Skin of body (tissue), 2 donors: ENCODE results near the gene BLOC1S1. TPM values are rescaled to one million over a fixed set of nuclear protein-coding genes. Genes with fewer than 3 reads are reported as not detected.

Source experiments
- DNase-seq: peaks from one replicate; lab custom pipeline; 2025; lab: John Stamatoyannopoulos, UW
- total RNA-seq: library from RNA; depleted of rRNA; stranded (reverse); fragments of >200 nt; gene quantifications from one replicate; pipeline ENCODE4 v1.2.3, GENCODE V29; 2014

Gene BLOC1S1
- total RNA-seq, 1 donor from 2014 or later = 47.4 TPM

DNA sequence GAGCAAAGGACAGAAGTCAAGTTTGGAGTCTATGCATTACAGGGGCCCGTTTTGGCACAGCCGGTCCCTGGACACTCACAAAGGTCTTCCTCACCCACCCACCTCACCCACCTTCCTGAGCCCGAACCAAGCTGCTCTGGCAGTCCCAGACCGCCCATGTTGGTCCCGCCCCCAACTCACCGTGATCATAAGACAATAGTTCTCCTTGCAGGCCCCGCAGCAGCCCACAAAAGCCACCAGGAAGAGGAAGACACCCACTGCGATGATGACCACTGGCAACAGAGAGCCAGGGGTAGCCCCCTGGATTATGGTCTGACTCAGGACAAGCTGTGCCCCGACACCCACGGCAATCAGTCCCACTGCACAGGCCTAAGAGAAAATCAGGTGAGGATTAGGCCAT, 11.1 kb downstream of the BLOC1S1 start:
- no peak for DNase-seq

DNA sequence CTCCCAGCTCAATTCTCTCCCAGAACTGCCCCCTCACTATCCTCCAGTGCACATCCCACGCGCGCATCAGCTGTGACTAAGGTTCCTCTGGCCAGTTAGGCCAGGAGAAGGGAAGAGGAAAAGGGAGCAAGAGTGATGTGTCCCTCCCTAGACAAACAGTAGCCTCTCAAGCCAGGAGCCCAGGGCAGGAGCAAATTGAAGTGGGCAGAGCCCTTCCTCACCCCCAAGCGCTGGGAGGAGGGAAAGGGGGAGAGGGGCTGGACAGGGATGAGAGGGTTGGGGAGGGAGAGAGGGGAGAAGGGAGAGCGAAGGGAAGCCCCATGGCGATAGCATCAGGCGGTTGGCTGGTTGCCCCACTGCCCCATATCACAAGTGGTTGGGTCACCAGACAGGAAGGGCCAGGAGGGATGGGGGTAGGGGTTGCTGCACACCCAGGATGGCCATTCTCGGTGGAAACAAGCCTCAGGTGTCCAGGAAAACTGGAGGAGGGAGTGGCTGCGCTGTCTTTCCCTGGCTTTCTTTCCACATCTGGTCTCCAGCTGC, 11.9 kb downstream of the BLOC1S1 start:
- DNase-seq = peak; percentile 70

DNA sequence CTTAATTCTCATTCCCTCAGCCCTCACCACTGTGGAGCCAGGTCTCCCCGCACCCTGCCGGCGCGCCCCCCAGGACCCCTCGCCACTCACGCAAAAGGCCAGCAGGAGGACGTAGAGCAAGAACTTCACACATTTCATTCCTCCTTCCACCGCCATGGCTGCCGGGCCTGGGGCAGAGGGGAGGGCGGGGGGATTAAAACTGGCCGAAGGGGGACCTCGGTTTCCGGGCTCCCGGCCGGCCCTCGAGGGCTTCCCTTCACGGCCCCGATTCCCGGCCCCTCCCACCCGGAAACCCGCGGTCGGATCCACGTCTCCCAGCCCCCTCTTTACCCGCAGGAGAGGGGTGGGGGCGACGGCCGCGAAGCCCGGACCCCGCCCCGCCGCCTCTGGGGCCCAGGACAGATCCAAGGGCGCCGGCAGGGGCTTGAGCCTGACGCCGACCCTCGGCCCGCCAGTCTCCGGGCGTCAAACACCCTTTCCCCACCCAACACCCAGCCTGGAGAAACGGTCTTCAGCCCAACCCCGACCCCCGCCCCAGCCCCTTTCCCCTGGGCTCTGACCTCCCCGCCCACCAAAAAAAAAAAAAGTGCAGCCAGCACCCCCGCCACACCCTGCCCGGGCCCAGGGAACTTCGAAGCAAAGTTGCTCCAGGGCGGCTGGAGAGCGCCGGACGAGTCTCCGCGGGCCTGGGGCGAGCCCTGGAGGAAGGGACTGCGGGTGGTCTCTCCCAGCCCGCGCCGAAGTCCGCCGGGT, 12.5 kb downstream of the BLOC1S1 start:
- DNase-seq = peak; percentile 85

DNA sequence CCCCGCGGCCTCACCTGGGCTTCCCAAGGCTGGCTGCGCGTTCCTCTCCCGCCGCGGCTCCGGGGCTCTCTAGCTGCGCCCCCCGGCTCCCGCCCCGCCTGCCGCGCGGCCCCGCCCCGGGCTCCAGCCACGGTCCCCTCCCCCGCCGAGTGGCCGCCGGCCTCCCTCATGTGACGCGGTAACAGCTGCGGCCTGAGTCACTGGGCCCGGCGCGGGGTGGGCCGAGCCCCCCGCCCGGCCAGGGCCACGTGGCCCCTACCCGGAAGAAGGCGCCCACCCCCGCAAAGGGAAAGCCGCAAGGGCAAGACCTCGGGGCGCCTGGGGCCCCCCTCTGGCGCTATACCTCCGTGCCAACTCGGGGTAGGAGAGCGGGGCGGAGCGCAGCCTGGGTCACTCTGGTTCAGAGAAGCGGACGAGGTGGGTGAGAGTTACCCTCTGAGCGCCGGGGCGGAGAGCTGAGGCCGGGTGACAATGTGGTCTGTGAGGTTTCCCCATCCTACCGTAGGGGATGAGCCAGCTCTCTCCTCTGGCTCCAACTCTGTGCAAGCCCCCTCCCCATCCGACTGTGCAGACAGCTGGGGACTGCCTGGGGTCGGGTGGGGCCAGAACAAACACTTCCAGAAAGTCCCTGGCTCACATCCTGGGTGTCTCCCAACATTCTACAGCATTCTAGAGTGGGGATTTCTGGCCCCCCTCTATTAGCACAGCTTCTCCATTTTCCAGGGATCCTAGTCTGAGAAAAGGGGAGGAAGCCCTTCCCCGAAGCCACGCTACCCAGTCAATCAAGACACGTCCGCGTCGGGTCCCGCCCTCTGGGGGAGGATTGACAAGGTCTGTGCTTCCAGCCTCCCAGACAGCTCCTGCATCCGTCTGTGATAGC, 13.3 kb downstream of the BLOC1S1 start, which contains the start of gene CD63:
CD63 (minus strand) TSS at position 71 of the 880 bp plus-strand sequence. CDS start 668 bp downstream, outside the sequence.
- DNase-seq = peak; percentile 97

DNA sequence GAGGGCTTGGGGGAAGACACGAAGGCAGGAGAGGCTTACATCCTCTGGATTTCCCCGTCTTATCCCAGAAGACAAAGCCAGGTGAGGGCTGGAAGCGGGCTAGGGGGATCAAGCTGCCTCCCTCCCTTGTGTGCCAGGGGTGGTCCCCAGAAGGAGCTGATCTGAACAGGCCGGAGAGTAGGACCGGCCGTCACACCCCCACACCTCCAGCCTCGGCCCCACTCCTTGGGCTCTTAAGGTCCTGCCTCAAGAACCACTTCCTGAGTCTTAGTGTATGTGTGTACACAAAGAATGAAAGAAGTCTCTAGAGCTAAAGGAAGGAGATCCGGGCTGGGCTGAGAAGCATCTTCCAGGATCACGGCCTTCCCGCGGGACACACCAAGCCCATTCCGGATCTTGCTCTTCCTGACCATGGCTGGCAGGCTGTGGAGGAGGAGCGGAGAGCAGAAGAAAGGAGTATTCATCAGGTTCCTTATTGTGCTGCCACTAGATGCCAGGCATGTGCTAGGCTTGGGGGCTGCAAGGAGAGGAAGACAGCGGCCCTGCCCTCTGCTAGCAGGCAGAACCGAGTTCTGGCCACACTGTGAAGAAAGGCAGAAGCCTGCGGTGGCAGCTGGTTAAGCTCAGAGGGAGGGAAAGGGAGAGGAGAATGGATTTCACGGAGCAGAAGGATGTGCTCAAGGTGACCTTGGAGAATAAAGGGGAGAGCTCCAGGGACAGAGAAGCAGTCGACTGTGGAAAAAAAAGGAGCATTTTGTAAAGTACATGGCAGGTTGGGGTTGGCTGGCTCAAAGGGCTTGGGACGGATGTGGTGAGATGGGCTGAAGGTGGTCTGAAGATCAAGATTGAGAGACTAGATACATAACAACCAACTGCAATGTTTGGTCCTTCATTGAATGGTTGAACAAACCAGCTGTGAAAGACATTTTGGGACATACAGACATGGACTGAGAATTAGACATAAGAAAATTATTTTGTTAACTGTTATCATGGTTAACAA, 14.3 kb downstream of the BLOC1S1 start:
- peak; percentile 73 for DNase-seq

DNA sequence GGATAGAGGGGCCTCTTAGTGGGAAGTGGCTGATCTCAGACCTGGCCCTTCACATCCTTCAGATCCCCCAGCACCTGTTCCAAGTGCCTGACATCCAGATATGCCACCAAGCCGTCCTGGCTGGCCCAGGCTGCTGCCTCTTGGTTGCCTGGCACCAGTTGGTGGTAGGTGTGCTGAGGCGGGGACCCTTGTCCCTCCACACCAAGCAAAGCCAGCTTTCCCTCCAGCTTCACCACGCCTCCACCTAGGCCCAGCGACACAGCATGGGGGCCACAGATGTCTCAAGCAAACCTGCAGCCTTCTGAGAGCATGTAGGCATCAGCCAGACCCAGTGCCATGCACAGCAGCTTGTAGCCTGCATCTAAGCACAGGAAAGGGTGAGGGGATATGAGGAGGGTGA, 16.4 kb downstream of the BLOC1S1 start:
- DNase-seq = no peak

DNA sequence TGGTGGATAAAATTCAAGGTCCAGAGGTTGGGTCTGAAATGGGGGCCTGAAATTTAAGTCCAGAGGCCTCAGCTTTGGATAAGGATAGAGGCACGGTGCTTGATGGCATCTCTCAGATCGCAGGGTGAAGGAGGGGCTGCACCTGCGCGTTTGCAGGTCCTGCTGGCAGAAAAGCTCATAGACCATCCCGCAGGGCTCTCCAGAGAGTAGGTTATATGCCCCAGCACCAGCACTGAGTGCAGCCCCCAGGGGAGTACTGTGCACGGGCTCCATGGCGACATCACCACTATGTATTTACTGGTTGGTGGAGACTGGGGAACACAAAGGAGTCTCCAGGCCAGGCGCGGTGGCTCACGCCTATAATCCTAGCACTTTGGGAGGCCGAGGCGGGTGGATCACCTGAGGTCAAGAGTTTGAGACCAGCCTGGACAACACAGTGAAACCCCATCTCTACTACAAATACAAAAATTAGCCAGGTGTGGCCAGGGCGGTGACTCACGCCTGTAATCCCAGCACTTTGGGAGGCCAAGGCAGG, 17.2 kb downstream of the BLOC1S1 start:
- DNase-seq = no peak

DNA sequence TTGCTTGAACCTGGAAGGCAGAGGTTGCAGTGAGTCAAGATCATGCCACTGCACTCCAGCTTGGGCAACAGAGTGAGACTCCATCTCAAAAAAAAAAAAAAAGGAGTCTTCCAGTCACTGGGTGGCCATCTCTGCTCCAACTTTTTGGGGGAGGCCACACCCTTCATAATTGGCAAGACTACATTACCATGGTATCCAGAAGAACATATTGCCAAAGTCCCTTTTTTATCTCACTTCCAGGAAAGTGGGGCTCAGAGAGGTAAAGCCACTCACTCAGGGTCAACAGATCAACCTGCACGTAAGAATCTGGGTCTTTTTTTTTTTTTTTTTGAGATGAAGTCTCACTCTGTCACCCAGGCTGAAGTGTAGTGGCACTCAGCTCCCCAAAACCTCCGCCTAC, 18.0 kb downstream of the BLOC1S1 start:
- DNase-seq = no peak

DNA sequence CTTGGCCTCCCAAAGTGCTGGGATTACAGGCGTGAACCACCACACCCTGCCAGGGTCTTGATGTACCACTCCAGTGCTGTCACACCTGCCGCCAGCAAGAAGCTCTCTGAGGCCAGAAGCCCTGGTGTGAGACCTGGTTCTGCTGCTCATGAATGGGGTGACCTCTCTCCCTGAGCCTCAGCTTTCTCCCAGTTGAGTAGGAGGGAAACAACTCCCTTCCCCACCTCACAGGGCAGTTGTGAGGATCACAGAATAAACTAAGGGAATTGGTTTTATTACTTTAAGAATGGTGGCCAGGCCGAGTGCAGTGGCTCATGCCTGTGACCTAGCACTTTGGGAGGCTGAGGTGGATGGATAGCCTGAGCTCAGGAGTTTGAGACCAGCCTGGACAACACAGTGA, 18.7 kb downstream of the BLOC1S1 start:
- no peak for DNase-seq

DNA sequence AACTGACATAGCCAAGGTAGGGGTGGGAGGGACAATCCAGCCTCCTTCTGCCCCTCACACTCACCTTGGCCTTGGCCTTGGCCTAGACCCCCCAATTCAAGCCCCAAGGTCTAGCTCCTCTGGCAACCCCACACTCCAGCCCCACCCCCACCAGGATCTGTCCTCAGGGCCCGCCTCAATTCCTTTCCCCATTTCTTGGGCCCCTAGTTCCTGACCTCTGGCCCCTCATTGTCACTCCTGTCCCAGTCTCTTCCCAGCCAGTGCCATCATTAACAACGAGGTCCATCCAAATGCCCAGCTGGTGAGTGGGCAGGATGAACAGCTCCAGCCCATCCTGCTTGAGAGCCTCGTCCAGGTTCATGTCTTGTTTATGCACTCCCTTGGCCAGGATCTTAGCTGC, 20.2 kb downstream of the BLOC1S1 start:
- no peak for DNase-seq

DNA sequence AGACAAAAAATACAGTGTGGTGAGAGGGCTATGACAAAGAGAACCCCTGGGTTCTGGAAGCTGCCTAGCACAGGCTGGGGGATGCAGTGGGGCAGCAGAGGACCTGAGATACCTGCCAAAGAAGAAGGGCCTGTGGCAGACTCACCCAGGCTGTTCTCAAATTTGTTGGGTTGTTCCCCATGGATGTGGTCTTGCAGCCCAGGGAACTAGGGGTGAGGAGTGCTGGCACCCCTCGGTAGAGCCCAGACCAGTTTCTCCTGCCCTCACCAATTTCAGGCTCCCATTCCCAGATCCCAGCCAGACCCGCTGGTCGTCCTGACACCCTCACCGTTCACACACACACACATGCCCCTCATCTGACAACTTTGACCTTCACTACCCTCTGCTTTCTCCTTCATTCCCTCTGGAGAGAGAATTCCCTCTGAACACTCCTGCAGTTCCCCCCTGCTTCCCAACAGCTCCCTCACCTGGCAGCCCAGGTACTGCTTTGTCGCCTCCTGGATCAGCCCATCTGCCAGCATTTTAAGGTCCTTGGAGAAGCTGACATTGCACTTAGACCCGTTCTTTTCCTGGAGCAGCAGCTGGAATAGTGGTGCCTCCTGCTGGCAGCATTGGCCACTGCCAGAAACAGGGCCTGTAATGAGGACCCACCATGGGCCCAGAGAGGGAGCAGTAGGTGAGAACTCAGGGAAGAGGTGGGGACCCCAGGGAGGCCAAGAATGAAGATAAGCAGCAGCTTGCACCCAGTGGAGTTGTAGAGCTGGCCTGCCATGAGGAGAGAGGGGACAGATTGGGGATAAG, 21.1 kb downstream of the BLOC1S1 start:
- DNase-seq = peak; percentile 40

DNA sequence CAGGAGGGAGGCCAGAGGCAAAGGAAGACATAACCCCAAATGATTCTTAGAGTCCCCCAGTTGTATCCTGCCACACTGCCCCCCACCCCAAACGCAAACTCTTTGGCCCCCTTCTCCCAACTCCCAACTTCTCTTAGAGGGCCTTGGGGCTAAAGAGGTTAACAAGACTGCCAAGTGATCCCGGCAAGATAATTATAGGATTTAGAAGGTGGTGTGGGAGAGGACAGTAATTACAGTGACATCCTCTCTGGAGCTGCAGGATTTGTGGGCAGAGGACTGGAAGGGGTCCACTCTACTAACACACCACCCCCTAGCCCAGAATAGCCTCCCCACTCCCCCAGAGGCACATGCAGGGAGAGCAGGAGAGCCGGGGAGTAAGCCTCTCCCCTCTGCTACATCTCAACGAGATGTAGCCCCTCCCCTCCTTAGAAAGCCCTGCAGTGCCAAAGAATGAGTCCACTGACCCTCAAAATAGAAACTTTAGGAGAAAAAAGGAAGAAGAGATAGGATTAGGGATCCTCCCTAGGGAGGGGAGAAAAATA, 21.8 kb downstream of the BLOC1S1 start:
- DNase-seq = peak; percentile 47

DNA sequence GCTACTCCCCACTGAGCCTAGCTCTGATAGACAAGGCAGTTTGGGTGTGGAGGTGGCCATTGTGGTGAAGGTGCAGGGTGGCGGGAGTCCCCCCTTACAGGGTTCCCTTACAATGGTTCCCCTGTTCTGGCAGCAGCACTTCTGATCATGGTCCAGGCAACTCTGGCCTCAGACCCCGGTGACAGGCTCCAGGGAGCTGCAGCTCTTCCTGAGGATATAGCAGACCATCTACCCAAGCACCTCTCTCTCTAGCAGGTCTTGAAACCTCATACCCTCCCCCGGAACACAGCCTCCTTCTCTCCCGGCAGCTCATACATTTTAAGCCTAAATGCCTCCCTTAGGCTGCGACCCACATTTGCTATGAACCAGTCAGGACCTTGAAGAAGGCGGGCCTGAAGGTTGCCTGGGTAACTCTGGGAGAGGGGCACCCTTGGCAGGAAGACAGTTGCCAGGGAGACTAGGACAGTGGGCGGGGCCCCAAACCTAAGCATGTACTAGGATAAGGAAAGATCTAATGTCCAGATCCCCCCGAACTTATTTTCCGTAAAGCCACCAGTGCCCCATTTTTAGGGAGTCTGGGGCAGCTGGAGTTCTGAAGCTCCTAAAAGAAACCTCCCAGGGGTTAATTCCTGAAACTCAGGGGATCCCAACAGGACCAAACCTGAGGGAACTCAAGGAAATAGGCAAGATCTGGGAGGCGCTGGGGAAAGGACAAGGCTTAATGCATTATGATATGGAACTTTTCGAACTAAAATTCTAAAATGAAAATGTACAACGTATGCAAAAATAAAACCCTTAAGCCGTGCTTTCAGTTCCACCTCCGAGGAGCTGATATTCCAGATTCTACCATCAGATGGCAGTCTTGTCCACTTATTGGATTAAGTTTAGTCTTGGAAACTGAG, 22.5 kb downstream of the BLOC1S1 start:
- DNase-seq = peak; percentile 93

DNA sequence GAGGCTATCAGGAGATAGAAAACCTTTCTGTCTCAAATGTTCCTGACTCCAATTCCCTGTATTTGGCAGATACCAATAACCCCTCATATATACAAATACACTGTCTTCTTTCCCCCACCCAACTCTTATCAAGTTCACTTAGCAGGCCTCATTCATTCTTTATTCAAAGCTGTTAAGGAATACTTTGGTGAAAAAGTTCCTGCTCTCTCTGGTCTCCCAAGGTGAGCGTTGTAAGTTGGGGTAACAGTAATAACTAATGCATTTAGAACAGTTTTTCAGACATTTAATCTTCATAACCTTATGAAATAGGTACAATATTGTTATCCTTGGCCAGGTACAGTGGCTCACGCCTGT, 23.2 kb downstream of the BLOC1S1 start:
- no peak for DNase-seq

DNA sequence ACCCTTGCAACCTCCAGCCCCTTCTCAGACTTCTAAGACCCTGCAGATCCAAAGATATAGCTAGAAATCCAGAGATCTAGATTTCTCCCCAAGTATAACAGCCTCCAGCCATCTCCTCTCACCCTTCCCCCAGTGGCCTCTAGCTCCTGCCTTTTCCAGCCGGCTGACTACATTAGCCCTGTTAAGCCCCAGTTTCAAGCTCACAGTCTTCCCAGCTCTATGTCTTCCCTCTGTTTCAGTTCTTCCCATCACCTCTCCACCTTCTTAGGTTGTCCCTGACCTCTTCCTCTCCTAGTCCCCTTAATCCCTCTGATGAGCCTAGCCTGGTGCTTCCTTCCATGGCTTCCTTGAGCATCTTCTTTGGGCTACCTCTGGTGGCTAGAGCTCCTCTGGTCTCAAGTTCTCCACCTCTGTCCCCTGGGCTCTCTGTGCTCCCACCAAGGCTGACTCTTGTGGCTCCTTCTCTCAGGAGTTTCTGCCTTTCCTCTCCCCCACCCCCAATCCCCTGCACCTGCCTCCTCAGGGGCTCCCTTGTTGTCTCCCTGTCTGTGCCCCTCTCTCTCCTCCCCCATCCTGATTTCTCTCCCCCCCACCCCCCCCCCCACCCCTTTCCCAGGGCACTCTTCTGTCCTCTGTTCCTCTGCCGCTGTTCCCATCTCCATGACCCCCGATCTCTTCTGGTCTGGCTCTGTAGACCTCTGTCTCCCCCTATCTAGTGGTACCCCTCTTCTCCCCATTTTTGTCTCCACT, 26.3 kb downstream of the BLOC1S1 start:
- no peak for DNase-seq

DNA sequence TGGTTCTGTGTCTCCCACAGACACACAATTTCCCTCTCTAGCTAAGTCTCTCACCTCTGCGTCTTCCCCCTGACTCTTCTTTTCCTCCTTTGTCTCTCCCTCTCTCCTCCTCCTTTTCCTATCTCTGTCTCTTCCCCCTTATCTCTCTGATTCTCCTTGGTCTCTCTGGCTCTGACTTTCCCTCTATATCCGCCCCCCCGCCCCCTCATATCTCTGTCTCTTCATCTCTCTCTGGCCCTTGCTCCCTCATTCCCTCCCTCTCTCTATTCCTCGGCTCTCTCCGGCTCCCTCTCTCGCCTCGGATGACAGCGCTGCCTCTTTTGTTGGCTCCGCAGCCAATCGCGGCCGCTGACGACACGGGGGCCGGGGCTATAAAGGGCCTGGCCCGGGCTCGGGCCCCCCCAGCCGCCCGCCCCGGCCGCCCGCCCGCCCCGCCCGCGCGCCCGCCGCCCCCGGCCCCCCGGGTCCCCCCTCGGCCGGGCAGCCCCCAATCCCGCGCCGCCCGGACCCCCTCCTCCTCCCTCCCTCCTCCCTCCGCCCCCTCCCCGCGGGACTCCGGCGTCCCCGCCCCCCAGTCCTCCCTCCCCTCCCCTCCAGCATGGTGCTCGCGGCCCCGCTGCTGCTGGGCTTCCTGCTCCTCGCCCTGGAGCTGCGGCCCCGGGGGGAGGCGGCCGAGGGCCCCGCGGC, 27.0 kb downstream of the BLOC1S1 start, which contains the start of gene GDF11:
GDF11 (plus strand) TSS at position 404 of the 687 bp plus-strand sequence; CDS start at position 599, 195 bp downstream.
- DNase-seq = peak; percentile 76
